Osteoblast (primary cell): ENCODE results near the gene TXNDC11. TPM values are rescaled to one million over a fixed set of nuclear protein-coding genes. Genes with fewer than 3 reads are reported as not detected.
A peak's percentile ranks its signal among the peaks of the same experiment; 100 is the strongest.

Experiments used
- DNase-seq: peaks from one replicate; pipeline ENCODE4 v3.0.0; 2011; ENCODE audit warnings: low spot score, mixed read lengths; ENCODE audit not compliant: insufficient read length; ENCODE audit errors: missing footprints
- H2AFZ ChIP-seq: 2 replicates; pipeline ENCODE4 v1.6.0; 2011; ENCODE audit warnings: mild to moderate bottlenecking, low read length
- H3K27ac ChIP-seq: 2 replicates; pipeline ENCODE4 v1.5.1; 2011; ENCODE audit warnings: mild to moderate bottlenecking, low read depth, low read length, moderate library complexity
- H3K27me3 ChIP-seq: 2 replicates; pipeline ENCODE4 v1.6.0; 2012; ENCODE audit warnings: mild to moderate bottlenecking, control low read depth, inconsistent platforms, low read length, moderate library complexity; ENCODE audit not compliant: insufficient read depth
- H3K36me3 ChIP-seq: 2 replicates; pipeline ENCODE4 v1.5.1; 2011; ENCODE audit warnings: mild to moderate bottlenecking, low read length, control low read depth, moderate library complexity; ENCODE audit not compliant: insufficient read depth
- H3K4me1 ChIP-seq: 2 replicates; pipeline ENCODE4 v1.5.1; 2011; ENCODE audit warnings: mild to moderate bottlenecking, low read length, control low read depth, moderate library complexity; ENCODE audit not compliant: insufficient read depth
- H3K4me2 ChIP-seq: 2 replicates; pipeline ENCODE4 v1.6.0; 2011; ENCODE audit warnings: mild to moderate bottlenecking, low read length; ENCODE audit not compliant: insufficient read depth
- H3K4me3 ChIP-seq: fragments of 200-600 bp; sonication (generic); 3 replicates; pipeline ENCODE4 v1.5.1; 2012; ENCODE audit warnings: mild to moderate bottlenecking, low read length, inconsistent platforms; ENCODE audit not compliant: insufficient read depth
- H3K79me2 ChIP-seq: 2 replicates; pipeline ENCODE4 v1.6.0; 2012; ENCODE audit warnings: mild to moderate bottlenecking, low read length, control low read depth, inconsistent platforms; ENCODE audit not compliant: insufficient read depth
- H3K9me3 ChIP-seq: 2 replicates; pipeline ENCODE4 v1.5.1; 2011; ENCODE audit warnings: low read depth, low read length, control low read depth
- H4K20me1 ChIP-seq: 2 replicates; pipeline ENCODE4 v1.6.0; 2012; ENCODE audit warnings: mild to moderate bottlenecking, low read length, control low read depth; ENCODE audit not compliant: insufficient read depth
- total RNA-seq: library from RNA; depleted of rRNA; stranded (reverse); fragments of >200 nt; gene quantifications from 2 replicates; pipeline ENCODE4 v1.2.3, GENCODE V29; 2012
- TF ChIP-seq, protein P1 (sequence below): IDR thresholded peaks from 2 replicates; pipeline ENCODE4 v1.5.1; 2011; ENCODE audit warnings: mild to moderate bottlenecking, low read depth, low read length, moderate library complexity; ENCODE audit errors: extremely low read depth

Gene TXNDC11
- total RNA-seq, 1 donor: 26.1 TPM

- no peak for DNase-seq
- Histone ChIP-seq H3K4me1 (peaks cover 18% of the 10 kb centered on the region), H3K36me3 (no peaks in the 10 kb centered on the region), H3K79me2 (no peaks in the 10 kb centered on the region), H2AFZ (peak overlapping the region; percentile 91), H4K20me1 (no peaks in the 10 kb centered on the region), H3K4me2 (peak overlapping the region; percentile 41), H3K27ac (peak overlapping the region; percentile 95), H3K27me3 (no peaks in the 10 kb centered on the region), H3K4me3 (peak overlapping the region; percentile 19), H3K9me3 (no peaks in the 10 kb centered on the region)
- TF ChIP-seq, protein P1, sequence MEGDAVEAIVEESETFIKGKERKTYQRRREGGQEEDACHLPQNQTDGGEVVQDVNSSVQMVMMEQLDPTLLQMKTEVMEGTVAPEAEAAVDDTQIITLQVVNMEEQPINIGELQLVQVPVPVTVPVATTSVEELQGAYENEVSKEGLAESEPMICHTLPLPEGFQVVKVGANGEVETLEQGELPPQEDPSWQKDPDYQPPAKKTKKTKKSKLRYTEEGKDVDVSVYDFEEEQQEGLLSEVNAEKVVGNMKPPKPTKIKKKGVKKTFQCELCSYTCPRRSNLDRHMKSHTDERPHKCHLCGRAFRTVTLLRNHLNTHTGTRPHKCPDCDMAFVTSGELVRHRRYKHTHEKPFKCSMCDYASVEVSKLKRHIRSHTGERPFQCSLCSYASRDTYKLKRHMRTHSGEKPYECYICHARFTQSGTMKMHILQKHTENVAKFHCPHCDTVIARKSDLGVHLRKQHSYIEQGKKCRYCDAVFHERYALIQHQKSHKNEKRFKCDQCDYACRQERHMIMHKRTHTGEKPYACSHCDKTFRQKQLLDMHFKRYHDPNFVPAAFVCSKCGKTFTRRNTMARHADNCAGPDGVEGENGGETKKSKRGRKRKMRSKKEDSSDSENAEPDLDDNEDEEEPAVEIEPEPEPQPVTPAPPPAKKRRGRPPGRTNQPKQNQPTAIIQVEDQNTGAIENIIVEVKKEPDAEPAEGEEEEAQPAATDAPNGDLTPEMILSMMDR: no peak
Measured at GRCh38 chr16:11633113-11633512, 109.5 kb downstream of the TXNDC11 start.

- Histone ChIP-seq H3K27me3 (no peaks in the 10 kb centered on the region), H3K4me2 (peak overlapping the region; percentile 41), H2AFZ (peak overlapping the region; percentile 91), H3K9me3 (no peaks in the 10 kb centered on the region), H3K79me2 (no peaks in the 10 kb centered on the region), H3K4me3 (peak overlapping the region; percentile 13), H4K20me1 (no peaks in the 10 kb centered on the region), H3K36me3 (no peaks in the 10 kb centered on the region), H3K27ac (peak overlapping the region; percentile 95), H3K4me1 (peaks cover 21% of the 10 kb centered on the region)
- TF ChIP-seq, protein P1: no peak
- peak; percentile 89 for DNase-seq
Measured at GRCh38 chr16:11632455-11632939, 110.2 kb downstream of the TXNDC11 start.

- no peaks in the 10 kb centered on the region for H3K36me3 ChIP-seq
- H2AFZ ChIP-seq: no peak overlapping the region
- H3K9me3 ChIP-seq: no peaks in the 10 kb centered on the region
- H3K4me1 ChIP-seq: peaks cover 21% of the 10 kb centered on the region
- no peak overlapping the region for H3K4me3 ChIP-seq
- no peak overlapping the region for H3K27ac ChIP-seq
- TF ChIP-seq, protein P1: no peak
- DNase-seq: no peak
- H3K27me3 ChIP-seq: no peaks in the 10 kb centered on the region
- no peaks in the 10 kb centered on the region for H3K79me2 ChIP-seq
- no peaks in the 10 kb centered on the region for H4K20me1 ChIP-seq
- H3K4me2 ChIP-seq: no peak overlapping the region
Measured at GRCh38 chr16:11631214-11631613, 111.4 kb downstream of the TXNDC11 start.

DNA sequence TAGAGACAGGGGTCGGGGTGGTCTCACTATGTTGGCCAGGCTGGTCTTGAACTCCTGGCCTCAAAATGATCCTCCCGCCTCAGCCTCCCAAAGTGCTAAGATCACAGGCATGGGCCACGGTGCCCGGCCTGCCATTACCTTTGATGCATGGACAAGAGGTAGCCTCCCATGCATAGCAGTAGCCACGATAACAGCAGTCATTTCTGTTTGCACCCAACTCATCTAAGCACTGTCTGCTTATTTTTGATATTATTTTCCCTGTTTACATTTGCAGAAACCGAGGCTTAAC, 111.9 kb downstream of the TXNDC11 start:
- H4K20me1 ChIP-seq: no peaks in the 10 kb centered on the region
- H2AFZ ChIP-seq: no peak overlapping the region
- no peak for DNase-seq
- H3K27ac ChIP-seq: no peak overlapping the region
- TF ChIP-seq, protein P1: no peak
- no peaks in the 10 kb centered on the region for H3K36me3 ChIP-seq
- H3K4me1 ChIP-seq: peaks cover 21% of the 10 kb centered on the region
- H3K4me3 ChIP-seq: no peak overlapping the region
- no peaks in the 10 kb centered on the region for H3K79me2 ChIP-seq
- no peaks in the 10 kb centered on the region for H3K27me3 ChIP-seq
- H3K9me3 ChIP-seq: no peaks in the 10 kb centered on the region
- H3K4me2 ChIP-seq: no peak overlapping the region
